GM15510 (cell line): ENCODE measurements around the gene RFK.

Experiments used
- POLR2A ChIP-seq: IDR thresholded peaks from 3 replicates; pipeline ENCODE4 v1.6.1; 2011; ENCODE audit warnings: borderline replicate concordance; ENCODE audit not compliant: insufficient read length; ENCODE audit errors: extremely low read depth

The RFK gene

DNA sequence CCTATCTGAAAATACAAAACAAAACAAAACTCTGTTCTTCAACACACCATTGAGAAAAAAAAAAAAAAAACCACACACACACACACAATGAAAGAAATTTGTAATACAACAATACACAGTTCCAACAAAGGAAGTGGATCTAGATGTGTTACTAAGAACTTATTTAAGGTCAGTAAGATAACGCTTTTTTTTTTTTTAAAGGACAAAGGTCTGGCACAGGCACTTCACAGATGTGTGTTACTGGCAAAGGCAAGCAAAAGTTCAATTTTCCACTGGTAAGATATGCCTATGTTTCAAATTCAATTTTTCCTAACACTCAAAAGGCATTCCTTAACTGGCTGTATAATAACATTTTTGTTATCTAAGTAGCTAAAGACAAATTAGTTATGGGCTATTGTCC is 3.6 kb downstream of the RFK start:
- no peak for TF ChIP-seq POLR2A

DNA sequence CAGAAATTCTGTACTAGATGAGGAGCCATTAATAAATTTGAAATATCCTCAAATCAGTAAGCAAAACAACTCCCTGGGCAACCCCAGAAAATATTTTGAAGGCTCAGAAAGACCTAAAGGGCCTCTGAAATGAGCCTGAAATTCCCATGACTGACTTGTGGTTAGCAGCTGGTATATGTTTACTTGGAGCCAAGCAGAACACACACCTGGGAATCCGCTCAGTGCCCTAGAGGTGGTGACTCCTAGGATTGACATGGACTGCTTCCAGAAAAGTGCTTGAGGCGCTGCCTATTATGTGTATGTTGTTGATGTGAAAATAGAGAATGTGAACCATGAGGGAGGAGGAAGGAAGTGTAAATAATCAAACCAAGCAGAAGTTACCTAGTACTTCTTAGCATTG is 14.7 kb downstream of the RFK start:
- TF ChIP-seq POLR2A: no peak

DNA sequence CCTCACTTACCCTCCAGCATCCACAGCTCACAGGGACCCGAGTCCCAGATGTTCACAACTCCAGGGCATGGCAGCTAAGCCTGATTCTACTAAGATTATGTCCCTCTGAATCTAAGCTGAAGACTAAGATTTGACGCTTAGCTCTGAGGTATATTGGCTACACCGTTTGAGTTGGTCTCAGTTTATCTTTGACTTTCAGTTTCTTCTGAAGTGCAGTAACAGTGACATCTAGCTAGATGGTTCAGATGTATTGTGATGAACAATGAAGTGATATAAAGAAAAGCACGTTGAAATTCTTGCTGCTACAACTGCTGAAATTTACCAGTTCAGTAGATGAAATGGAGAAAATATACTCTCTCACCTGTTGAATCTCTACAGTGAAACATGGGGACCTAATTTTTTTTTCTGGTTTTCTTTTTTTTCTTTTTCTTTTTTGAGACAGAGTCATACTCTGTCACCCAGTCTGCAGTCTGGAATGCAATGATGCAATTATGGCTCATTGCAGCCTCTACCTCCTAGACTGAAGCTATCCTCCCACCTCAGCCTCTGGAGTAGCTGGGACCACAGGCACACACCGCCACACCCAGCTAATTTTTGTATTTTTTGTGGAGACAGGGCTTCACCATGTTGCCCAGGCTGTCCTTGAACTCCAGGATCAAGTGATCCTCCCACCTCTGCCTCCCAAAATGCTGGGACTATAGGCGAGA is 15.7 kb downstream of the RFK start:
- TF ChIP-seq POLR2A: no peak

DNA sequence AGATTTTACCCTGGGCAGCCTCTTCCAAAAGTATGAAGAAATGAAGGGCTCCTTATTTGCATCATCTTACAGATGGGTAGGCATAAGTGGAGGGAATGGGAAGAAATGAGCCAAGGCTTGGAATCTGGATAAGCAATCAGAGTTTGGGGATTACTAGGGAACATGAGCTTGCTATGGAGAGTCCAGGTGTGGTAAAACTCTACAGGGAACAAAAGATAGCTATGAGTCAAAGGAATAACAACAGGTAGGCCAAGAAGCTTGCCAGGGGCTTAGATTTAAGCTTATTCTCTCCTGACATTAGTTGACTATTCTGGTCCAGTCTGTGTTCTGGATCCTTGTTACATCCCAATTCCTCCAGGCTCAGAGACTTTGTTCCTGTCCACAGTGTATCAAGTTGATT is 16.4 kb downstream of the RFK start:
- no peak for TF ChIP-seq POLR2A

DNA sequence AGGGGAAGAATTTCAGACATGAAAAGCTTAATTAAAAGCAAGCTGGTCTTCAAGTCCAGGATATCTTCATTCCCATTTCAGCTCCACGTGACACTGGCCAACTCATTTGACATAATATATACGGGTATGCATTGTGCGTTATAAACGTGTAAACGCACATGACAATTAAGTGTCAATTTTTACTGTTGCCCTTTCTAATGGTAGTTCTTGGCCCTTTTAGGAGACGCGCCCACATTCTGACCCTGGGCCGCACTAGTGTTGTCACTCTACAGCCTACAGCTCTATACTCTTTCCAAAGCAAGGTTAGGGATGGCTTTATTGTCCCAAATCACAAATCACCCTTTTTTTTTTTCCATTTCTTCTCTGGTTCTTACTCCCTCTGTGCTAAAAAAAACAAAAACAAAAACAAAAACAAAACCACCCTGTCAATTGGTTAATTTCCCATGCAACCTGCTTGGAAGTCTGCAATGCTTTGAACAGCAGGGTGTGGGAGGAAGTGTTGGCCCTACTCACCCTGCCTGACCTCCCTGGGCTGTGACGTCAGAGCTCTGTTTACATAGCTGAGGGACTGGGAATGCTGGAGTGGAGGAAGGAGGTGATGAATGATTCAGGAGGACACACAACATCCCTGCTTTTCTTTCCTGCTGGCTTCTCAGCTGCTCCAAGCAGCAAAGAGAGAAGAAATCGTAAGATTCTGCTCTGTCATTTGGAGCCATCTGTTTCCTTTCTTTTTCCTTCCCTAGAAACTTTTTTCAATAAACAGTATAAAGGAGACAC is 19.3 kb downstream of the RFK start:
- TF ChIP-seq POLR2A: no peak

DNA sequence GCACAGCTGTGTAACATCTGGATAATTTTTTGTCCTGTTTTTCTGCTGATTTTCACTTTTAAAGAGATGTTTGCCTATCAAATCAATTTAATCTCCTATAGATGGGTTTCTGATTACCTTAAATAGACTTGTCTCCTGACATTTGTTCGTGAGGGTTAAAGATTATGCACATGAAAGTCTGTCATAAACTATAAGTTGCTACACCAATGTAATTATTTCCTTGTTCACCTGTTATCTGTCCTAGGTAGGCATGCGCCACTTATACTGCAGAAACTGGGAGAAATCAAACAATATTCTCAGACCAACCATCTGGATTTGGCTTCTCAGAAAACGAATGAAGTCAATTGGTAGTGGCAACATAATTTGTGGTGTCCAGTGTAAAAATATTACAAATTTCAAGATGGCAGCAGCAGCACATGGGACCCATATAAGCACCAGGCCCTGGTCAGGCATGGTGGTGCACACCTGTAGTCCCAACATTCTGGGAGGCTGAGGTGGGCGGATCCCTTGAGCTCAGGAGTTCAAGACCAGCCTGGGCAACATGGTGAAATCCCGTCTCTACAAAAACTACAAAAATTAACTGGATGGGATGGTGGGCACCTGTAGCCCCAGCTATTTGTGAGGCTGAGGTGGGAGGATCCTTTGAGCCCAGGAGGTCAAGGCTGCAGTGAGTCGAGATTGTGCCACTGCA is 20.3 kb downstream of the RFK start:
- TF ChIP-seq POLR2A: no peak

DNA sequence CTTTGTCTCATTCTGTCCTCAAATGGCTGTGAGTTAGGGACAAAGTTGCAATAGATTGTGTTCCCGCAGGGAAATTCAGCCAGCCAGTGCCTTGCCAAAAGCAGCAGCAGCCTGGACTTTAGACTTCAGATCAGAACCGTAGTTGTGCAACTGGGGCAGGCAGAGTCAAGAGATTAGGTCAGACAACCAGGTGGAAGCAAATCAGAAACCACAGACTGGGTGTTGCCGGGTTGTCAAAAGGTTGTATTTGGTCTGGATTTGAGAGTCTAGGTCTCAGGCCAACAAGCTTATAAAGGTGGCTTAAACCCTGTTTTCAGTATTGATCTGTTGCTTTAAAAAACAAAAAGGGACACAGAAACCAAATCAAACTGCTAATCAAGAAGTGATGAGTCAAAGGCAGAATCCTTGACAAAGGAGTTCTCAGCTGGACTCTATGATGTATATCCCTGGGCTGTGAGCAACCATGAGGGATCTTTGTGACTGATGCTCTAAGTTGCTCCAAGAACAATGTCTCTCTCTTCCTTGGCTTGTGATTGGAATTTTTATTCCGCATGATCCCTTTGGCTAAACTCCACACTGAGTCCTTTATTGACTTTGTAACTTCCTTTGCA is 20.9 kb downstream of the RFK start:
- no peak for TF ChIP-seq POLR2A

DNA sequence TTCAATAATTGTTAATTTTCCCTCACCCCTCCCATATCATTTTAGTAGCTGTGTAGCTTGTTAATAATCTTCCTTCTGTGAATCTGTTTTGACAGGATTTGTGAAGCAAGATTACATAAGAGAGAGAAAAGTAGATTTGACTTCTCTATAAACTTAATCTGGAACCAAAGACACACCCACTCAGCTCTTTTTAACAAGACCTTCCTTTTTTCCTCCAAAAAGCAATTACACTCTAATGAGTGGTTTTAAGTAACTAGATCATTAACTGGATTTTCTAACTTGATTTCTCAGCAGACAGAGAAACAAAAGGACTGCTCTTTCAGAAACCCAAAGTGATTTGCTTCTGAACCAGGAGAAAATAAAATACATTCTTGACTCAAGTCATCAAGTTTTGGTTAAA is 21.9 kb downstream of the RFK start:
- no peak for TF ChIP-seq POLR2A

DNA sequence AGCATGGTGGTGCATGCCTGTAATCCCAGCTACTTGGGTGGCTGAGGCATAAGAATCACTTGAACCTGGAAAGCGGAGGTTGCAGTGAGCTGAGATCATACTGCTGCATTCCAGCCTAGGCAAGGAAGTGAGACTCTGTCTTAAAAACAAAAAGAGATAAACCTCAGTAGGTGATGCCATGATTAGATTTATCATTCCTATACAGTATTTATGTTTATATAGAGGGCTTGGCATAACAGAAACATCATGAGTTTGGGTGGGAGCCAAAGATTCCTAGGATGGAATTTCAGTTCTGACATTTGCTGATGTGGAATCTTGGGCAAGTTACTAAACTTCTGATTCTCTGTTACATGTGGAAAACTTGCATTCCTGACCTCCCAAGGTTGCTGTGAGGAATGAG is 22.3 kb downstream of the RFK start:
- TF ChIP-seq POLR2A: no peak

DNA sequence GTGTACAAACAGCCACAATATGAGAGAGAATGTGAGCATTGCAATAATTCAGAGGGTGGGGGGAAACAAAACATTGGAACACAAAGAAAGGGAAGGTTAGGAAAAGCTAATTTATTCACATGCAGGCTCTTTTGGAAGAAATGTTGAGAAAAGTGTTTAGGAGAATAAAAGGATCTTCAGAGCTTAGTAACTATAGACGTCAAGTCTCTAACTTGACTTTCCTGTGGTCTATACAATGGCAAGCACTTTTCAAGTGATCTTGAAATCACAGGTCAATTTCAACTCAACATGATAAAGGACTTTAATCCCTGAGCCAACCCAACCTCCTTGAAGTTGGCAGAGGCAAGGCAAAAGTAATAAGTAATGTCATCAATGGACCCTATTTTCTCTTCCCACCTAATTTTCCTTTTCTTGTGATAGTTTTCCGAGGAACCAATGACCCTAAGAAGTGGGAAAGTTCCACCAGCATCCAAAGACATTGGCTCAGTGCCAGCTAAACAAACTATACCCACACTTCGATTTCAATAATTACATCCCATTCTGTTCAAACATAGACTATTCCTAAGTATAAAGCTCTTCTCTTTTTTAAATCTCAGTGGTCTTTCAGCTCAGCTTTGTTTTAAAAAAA is 23.7 kb downstream of the RFK start:
- no peak for TF ChIP-seq POLR2A

DNA sequence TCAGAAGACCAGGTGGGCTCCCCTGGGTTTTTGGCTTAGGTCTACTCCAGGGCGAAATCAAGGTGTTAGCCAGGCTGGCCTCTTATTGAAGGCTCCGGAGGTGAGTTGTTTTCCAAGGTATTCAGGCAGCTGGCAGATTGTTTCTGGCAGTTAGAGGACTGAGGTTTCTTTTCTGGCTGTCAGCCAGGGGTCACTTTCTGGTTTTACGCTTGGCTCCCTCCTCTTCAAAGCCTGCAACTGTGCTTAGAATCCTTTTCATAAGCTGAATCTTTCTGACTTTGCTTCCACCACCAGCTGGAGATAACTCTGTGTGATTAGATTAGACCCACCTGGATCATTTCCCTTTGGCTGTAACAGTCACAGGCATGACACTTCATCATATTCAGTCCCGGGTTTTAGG is 24.6 kb downstream of the RFK start:
- no peak for TF ChIP-seq POLR2A

DNA sequence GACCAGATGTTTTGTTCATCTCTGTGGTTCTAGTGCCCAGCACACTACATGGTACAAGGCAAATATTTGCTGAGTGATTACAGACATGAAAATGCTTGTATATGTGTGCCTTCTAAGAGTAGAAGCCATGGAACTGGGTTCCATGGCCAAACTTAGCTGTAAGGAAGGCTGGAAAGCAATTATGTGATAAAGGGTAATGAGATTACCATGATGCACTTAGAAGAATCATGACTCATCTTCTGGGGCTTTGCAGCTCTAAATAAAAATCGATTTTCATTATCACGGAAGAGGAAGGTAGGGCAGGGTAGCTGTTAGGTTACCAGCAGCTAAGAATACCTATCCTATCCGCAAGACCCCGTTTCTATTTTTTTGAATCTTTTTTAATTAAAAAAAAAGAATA is 28.0 kb downstream of the RFK start:
- no peak for TF ChIP-seq POLR2A

DNA sequence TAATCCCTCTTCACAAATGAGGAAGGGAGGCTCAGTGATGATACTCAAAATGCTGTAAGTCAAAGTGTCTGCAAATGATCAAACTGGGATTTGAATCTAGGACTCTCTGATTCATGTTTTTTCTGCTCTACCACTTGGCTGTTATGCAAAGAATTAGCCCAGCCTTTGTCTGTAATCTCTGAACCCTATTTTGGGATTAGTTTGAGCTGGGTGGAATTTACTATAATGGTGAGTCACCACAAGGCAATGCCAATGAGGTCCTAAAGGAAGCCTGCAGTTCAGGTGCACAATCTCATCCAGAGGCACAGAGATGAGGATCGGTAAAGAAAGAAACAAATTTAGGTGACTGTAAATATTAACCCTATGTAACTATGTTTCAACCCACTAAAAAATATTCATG is 29.2 kb downstream of the RFK start:
- TF ChIP-seq POLR2A: no peak

DNA sequence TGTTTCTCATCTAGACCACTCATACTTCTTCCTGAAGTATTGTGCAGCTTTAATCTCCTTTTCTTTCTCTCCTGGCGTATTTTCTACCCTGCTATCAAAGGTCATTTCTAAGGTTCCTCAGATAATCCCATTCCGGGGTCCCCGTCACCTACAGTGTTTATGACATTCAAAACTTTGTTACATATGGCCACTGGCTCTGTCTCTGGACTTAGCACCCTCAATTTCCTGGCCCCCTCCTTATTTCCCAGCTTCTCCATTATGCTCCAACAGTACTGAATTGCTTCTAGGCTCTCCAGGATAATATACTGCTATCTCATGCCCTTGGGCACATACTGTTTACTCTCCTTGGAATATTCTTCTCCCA is 31.2 kb downstream of the RFK start:
- no peak for TF ChIP-seq POLR2A

DNA sequence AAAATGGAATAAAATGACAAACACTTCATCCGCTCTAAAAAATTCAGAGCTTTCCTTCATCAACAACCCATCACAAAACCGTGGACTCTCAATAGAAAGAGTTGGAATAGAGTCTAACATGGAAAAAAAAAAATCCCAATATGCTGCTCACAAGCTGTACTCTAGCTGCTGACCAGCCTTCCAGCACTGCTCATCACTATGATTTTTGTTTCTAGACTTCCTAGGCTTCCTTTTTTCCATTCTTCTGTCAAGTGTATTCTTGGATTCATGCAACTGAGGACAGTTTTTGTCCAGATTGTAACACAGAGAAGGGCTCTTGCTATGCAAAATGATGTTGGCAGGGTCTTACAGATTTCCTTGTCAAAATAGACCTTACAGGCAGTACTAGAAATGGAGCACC is 34.5 kb downstream of the RFK start:
- no peak for TF ChIP-seq POLR2A

DNA sequence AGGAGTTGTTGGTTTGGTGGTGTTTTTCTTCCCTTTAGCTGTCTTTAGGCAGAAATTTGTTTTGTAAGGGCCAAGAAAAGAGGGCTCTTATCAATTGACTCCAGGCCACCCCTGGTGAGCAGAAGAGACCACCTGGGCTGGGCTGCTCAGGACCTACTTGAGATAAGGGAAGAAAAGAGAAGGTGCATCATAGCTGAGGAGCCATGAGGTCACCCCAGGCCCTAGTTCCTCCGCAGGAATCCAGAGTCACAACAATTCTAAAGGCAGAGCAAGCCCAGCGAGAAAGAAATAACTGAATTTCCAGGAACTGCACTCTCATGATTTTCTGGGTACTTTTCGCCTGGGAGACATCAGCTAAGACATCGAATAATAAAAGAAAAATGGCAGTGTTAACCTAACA is 34.9 kb downstream of the RFK start:
- no peak for TF ChIP-seq POLR2A

DNA sequence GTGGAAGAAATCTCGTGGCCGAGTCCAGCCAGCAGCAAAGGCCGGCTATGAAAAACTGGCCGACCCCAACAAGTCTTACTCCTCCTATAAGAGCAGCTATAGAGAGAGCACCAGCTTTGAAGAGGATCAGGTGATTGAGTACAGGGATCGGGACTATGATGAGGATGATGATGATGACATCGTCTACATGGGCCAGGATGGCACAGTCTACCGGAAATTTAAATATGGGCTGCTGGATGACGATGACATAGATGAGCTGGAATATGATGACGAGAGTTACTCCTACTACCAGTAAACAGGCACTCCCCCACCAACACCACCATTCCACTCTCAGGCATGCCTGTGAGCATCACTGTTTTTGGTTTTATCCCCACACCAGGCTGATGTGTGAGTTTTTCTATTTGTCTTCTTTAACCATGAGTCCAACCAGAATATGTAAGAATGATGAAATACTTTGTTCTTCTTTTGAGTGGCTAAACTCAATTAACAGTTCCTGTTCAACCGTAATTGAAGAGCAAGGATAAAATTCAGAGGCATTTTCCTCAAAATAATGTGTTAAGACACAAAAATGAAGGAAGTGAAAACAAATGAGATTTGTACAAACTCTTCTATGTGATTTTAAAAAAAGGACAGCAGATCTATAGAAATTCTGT is 35.5 kb downstream of the RFK start:
- TF ChIP-seq POLR2A: no peak
